GM23338 (cell line): ENCODE data around the gene CAPZB.

Source experiments
- CREB1 ChIP-seq: fragments of 250-450 bp; sonication (Bioruptor Pico); IDR thresholded peaks from 2 replicates; pipeline ENCODE4 v1.5.0; 2020; ENCODE audit warnings: low read depth, mild to moderate bottlenecking, moderate library complexity
- ETS1 ChIP-seq: IDR thresholded peaks from 2 replicates; pipeline ENCODE4 v1.6.1; 2016; ENCODE audit warnings: antibody characterized with exemption
- EZH2 ChIP-seq: fragments of 200-600 bp; sonication (generic); IDR thresholded peaks from one replicate; pipeline ENCODE4 v1.8.0; 2017; ENCODE audit warnings: antibody characterized with exemption, mild to moderate bottlenecking, low read depth; ENCODE audit not compliant: unreplicated experiment
- EZH2phosphoT487 ChIP-seq: fragments of 200-600 bp; sonication (generic); IDR thresholded peaks from one replicate; pipeline ENCODE4 v1.8.1; 2018; ENCODE audit warnings: antibody characterized with exemption; ENCODE audit not compliant: unreplicated experiment
- POLR2AphosphoS5 ChIP-seq: IDR thresholded peaks from 2 replicates; pipeline ENCODE4 v1.6.1; 2016; ENCODE audit warnings: antibody characterized with exemption, low read depth
- REST ChIP-seq: IDR thresholded peaks from one replicate; pipeline ENCODE4 v1.6.1; 2018; ENCODE audit warnings: antibody characterized with exemption; ENCODE audit not compliant: unreplicated experiment
- STAT1 ChIP-seq: IDR thresholded peaks from one replicate; pipeline ENCODE4 v1.6.1; 2016; ENCODE audit warnings: antibody characterized with exemption; ENCODE audit not compliant: unreplicated experiment
- ZNF114 ChIP-seq: fragments of 250-450 bp; sonication (Bioruptor Pico); IDR thresholded peaks from 2 replicates; pipeline ENCODE4 v1.5.0; 2020; ENCODE audit warnings: mild to moderate bottlenecking, moderate library complexity
- ZNF331 ChIP-seq: fragments of 250-450 bp; sonication (Bioruptor Pico); IDR thresholded peaks from 2 replicates; pipeline ENCODE4 v1.5.0; 2020; ENCODE audit warnings: low read depth, mild to moderate bottlenecking, moderate library complexity
- ZNF462 ChIP-seq: fragments of 250-450 bp; sonication (Bioruptor Pico); IDR thresholded peaks from 2 replicates; pipeline ENCODE4 v1.5.0; 2020; ENCODE audit warnings: mild to moderate bottlenecking, moderate library complexity
- TF ChIP-seq, protein P1 (sequence below), 2 experiments: fragments of 200-600 bp in 1 of 2; sonication (generic) in 1 of 2; conservative IDR thresholded peaks; 2 replicates each; pipeline versions ENCODE4 v1.5.1 to v1.6.1; 2016 to 2017; ENCODE audit warnings: antibody characterized with exemption in 2 of 2, low read depth in 2 of 2, mild to moderate bottlenecking in 2 of 2, moderate library complexity in 1 of 2

DNA sequence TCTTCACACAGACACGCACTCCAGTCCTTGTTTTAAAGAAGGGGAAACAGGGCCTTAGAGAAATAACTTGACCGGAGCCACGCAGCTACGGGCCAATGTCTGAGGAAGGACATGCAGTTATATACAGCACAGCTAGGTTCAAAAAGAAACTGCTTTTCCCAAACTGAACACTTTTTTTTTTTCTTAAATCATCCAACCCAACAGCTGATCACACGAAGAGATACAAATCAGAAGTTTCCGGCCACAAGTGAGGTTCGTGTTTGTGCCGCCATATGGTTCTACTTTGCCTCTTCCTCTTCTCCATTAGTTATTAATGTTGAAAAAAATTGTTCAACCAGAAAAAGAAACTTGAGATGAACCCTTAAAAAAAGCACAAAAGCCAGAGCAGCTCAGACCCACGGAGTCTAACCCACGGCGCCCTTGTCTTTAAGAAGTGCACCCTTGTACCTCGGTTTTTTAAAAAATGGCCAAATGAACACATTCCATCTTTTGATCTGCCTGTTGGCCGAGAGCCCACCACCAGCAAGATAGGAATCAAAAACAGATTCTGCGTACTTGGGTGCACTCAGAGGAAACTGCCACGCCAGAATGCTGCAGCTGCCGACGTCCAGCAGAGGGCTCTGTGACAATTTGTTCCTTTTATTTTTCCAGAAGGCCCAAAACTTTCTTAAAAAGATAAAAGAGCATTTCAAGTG lies 94.3 kb downstream of the CAPZB start:
- no peak for TF ChIP-seq POLR2AphosphoS5
- TF ChIP-seq, protein P1, sequence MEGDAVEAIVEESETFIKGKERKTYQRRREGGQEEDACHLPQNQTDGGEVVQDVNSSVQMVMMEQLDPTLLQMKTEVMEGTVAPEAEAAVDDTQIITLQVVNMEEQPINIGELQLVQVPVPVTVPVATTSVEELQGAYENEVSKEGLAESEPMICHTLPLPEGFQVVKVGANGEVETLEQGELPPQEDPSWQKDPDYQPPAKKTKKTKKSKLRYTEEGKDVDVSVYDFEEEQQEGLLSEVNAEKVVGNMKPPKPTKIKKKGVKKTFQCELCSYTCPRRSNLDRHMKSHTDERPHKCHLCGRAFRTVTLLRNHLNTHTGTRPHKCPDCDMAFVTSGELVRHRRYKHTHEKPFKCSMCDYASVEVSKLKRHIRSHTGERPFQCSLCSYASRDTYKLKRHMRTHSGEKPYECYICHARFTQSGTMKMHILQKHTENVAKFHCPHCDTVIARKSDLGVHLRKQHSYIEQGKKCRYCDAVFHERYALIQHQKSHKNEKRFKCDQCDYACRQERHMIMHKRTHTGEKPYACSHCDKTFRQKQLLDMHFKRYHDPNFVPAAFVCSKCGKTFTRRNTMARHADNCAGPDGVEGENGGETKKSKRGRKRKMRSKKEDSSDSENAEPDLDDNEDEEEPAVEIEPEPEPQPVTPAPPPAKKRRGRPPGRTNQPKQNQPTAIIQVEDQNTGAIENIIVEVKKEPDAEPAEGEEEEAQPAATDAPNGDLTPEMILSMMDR (conservative IDR thresholded peaks at IDR 0.05; ENCODE audit: low read depth in 2 of 2), result peak; percentile 69 to 84
- no peak for TF ChIP-seq ZNF331
- no peak for TF ChIP-seq EZH2
- no peak for TF ChIP-seq REST
- no peak for TF ChIP-seq EZH2phosphoT487
- no peak for TF ChIP-seq STAT1
- TF ChIP-seq CREB1 (CRISPR knock-in tag), result no peak
- TF ChIP-seq ZNF114 (CRISPR knock-in tag), result no peak
- no peak for TF ChIP-seq ETS1
- no peak for TF ChIP-seq ZNF462 (CRISPR knock-in tag)
